Prostate gland (tissue), 2 donors: ENCODE results near the gene TH.

Experiments used
- POLR2A ChIP-seq: fragments of 450-650 bp; IDR thresholded peaks from one replicate; pipeline ENCODE4 v1.6.1; 2016; ENCODE audit warnings: antibody characterized with exemption, mild to moderate bottlenecking
- POLR2AphosphoS5 ChIP-seq: sonication (generic); formaldehyde crosslinking; IDR thresholded peaks from one replicate; pipeline ENCODE4 v1.6.1; 2017; ENCODE audit warnings: antibody characterized with exemption
- TF ChIP-seq, protein P1 (sequence below), 4 experiments: fragments of 200-600 bp in 2 of 4; fragments of 450-650 bp in 2 of 4; sonication (generic) in 2 of 4; IDR thresholded peaks; 1 replicate in 3 of 4; 2 replicates in 1 of 4; pipeline ENCODE4 v1.5.1; 2016 to 2019; ENCODE audit warnings: antibody characterized with exemption in 4 of 4, mild to moderate bottlenecking in 2 of 4, moderate library complexity in 2 of 4

DNA sequence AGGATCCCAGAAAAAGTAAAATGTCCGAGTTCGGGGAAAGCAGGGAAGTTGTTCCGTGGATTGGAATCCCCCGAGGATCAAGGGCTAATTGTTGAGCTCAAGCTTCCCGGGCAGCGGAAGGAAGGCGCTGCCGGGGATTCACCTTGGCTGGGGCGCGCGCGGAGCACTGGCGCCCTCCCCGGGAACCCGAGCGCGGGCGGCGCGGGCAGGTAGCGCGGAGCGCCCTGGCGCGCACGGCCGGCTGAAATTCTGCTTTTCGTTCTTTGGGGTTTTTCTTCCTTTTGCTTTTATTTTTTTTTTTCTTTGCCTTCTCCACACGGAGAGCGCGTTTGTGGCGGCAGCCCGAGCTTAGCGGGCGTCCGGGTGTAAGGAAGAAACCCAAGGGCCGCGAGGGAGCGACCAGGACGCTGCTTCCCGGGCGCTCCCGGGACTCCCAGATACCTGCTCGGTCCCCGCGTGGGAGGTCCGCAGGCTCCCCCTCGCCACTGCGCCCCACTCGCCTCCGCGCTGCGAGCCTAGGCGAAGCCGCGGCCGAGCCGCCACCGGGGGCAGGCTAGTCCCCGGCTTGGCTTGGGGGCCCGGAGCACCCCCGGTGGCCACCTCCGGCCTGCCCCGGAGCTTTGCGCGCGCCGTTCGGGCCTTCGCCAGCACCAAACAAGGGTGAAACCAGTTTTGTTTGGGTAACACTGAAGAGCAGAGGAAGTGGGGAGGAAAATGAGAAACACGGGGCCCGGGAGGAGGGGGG, 27.6 kb downstream of the TH start:
- TF ChIP-seq, protein P1, sequence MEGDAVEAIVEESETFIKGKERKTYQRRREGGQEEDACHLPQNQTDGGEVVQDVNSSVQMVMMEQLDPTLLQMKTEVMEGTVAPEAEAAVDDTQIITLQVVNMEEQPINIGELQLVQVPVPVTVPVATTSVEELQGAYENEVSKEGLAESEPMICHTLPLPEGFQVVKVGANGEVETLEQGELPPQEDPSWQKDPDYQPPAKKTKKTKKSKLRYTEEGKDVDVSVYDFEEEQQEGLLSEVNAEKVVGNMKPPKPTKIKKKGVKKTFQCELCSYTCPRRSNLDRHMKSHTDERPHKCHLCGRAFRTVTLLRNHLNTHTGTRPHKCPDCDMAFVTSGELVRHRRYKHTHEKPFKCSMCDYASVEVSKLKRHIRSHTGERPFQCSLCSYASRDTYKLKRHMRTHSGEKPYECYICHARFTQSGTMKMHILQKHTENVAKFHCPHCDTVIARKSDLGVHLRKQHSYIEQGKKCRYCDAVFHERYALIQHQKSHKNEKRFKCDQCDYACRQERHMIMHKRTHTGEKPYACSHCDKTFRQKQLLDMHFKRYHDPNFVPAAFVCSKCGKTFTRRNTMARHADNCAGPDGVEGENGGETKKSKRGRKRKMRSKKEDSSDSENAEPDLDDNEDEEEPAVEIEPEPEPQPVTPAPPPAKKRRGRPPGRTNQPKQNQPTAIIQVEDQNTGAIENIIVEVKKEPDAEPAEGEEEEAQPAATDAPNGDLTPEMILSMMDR (IDR thresholded peaks at IDR 0.05) = no peak
- TF ChIP-seq POLR2A (no peak), POLR2AphosphoS5 (no peak)
